HCT116 (cell line): ENCODE results near the gene THRAP3. TPM values are rescaled to one million over a fixed set of nuclear protein-coding genes. Genes with fewer than 3 reads are reported as not detected.

Source experiments
- ATAC-seq: fragments of 200-7000 bp; cut with Tn5 transposase; 2 replicates; pipeline ENCODE4 v1.9.1; 2020; ENCODE audit warnings: mild to moderate bottlenecking, moderate library complexity
- BruUV-seq: library from RNA; stranded (reverse); fragments of 400-500 nt; replicated peaks from 2 replicates; lab custom pipeline; 2021; lab: Mats Ljungman, UMichigan
- CTCF ChIA-PET: fragments of 300-600 bp; sonication (Branson Sonifier 250); formaldehyde crosslinking; loops from one replicate; lab custom pipeline; 2021; ENCODE audit warnings: antibody characterized with exemption; lab: Charles Lee
- POLR2A ChIA-PET: fragments of 300-600, 350-600 bp; sonication (Branson Sonifier 250); formaldehyde crosslinking; loops from one replicate; lab custom pipeline; 2021; ENCODE audit warnings: antibody characterized with exemption; lab: Charles Lee
- RAD21 ChIA-PET, 2 experiments: fragments of 300-600 bp; sonication (Branson Sonifier 250); formaldehyde crosslinking; loops; one replicate each; lab custom pipeline; 2023; ENCODE audit warnings: low total read pairs in 2 of 2; ENCODE audit not compliant: uncharacterized antibody in 2 of 2, unreplicated experiment in 2 of 2, low non-redundant PET in 1 of 2; lab: Charles Lee
- DNase-seq: peaks from one replicate; pipeline ENCODE4 v3.0.0-alpha.2; 2010; ENCODE audit warnings: low read depth, low spot score
- H2AFZ ChIP-seq: fragments of 200-600 bp; shearing (Covaris generic), sonication (generic); 2 replicates; pipeline ENCODE4 v1.6.1; 2017; ENCODE audit warnings: low read depth, mixed run types, mixed read lengths, antibody characterized with exemption, low read length; ENCODE audit not compliant: poor library complexity, severe bottlenecking
- H3K27ac ChIP-seq: 2 replicates; pipeline ENCODE4 v1.5.1; 2012; ENCODE audit warnings: low read depth, low read length
- H3K27me3 ChIP-seq: fragments of 200-600 bp; sonication (generic); 2 replicates; pipeline ENCODE4 v1.6.1; 2016; ENCODE audit warnings: mixed run types, low read length, mixed read lengths; ENCODE audit not compliant: insufficient read depth
- H3K36me3 ChIP-seq, 2 experiments: fragments of 200-500 bp in 1 of 2; fragments of 200-600 bp in 1 of 2; sonication (Bioruptor generic) in 1 of 2; sonication (generic) in 1 of 2; 2 replicates each; pipeline versions ENCODE4 v1.5.1 to v1.6.1; 2014 to 2016; ENCODE audit warnings: low read length in 2 of 2, inconsistent platforms in 1 of 2, mixed read lengths in 1 of 2, mixed run types in 1 of 2; ENCODE audit not compliant: insufficient read depth in 2 of 2, control insufficient read depth in 1 of 2
- H3K4me1 ChIP-seq, 2 experiments: fragments of 200-600 bp in 1 of 2; sonication (generic) in 1 of 2; 2 replicates each; pipeline versions ENCODE4 v1.5.1 to v1.6.1; 2012 to 2017; ENCODE audit warnings: low read length in 2 of 2, inconsistent platforms in 1 of 2, mild to moderate bottlenecking in 1 of 2, mixed read lengths in 1 of 2, mixed run types in 1 of 2, moderate library complexity in 1 of 2; ENCODE audit not compliant: insufficient read depth in 2 of 2, control insufficient read depth in 1 of 2
- H3K4me2 ChIP-seq: fragments of 200-600 bp; sonication (generic); 2 replicates; pipeline ENCODE4 v1.6.1; 2017; ENCODE audit warnings: mixed run types, low read length, mixed read lengths
- H3K4me3 ChIP-seq, 2 experiments: fragments of 200-600 bp in 1 of 2; sonication (generic) in 1 of 2; replicated peaks in 1 of 2; 2 replicates each; pipeline ENCODE4 v1.5.1; 2011 to 2016; ENCODE audit warnings: low read length in 2 of 2, control low read depth in 1 of 2, low read depth in 1 of 2, mild to moderate bottlenecking in 1 of 2, mixed read lengths in 1 of 2, mixed run types in 1 of 2
- H3K79me2 ChIP-seq: fragments of 200-600 bp; sonication (generic); 2 replicates; pipeline ENCODE4 v1.6.1; 2017; ENCODE audit warnings: mild to moderate bottlenecking, mixed run types, low read length, moderate library complexity, mixed read lengths; ENCODE audit not compliant: insufficient read depth
- H3K9ac ChIP-seq: fragments of 200-600 bp; sonication (generic); 2 replicates; pipeline ENCODE4 v1.6.1; 2016; ENCODE audit warnings: low read length, mixed read lengths
- H3K9me2 ChIP-seq: fragments of 200-600 bp; sonication (generic), shearing (Covaris generic); 2 replicates; pipeline ENCODE4 v1.6.1; 2017; ENCODE audit warnings: mixed run types, mild to moderate bottlenecking, moderate library complexity; ENCODE audit not compliant: insufficient read depth
- H3K9me3 ChIP-seq, 2 experiments: fragments of 200-500 bp in 1 of 2; fragments of 200-600 bp in 1 of 2; sonication (Bioruptor generic) in 1 of 2; sonication (generic) in 1 of 2; 2 replicates each; pipeline ENCODE4 v1.6.1; 2014 to 2017; ENCODE audit warnings: low read length in 2 of 2, mixed read lengths in 2 of 2, inconsistent platforms in 1 of 2, low read depth in 1 of 2, mild to moderate bottlenecking in 1 of 2, mixed run types in 1 of 2, moderate library complexity in 1 of 2; ENCODE audit not compliant: control insufficient read depth in 1 of 2, insufficient read depth in 1 of 2
- H4K20me1 ChIP-seq: fragments of 200-600 bp; sonication (generic), shearing (Covaris generic); 2 replicates; pipeline ENCODE4 v1.6.1; 2017; ENCODE audit warnings: mixed run types, mild to moderate bottlenecking, moderate library complexity; ENCODE audit not compliant: insufficient read depth
- CBX3 ChIP-seq: IDR thresholded peaks from 2 replicates; pipeline ENCODE4 v1.6.1; 2012; ENCODE audit warnings: low read depth
- CEBPB ChIP-seq: IDR thresholded peaks from 2 replicates; pipeline ENCODE4 v1.6.1; 2012; ENCODE audit warnings: low read depth
- EGR1 ChIP-seq: IDR thresholded peaks from 2 replicates; pipeline ENCODE4 v1.6.1; 2012; ENCODE audit warnings: low read depth
- POLR2A ChIP-seq: IDR thresholded peaks from 2 replicates; pipeline ENCODE4 v1.7.0; 2011; ENCODE audit warnings: borderline replicate concordance; ENCODE audit not compliant: insufficient read depth, insufficient read length; ENCODE audit errors: extremely low read depth
- POLR2AphosphoS5 ChIP-seq: IDR thresholded peaks from 2 replicates; pipeline ENCODE4 v1.6.1; 2011; ENCODE audit warnings: mild to moderate bottlenecking, low read depth, low read length, moderate library complexity
- RAD21 ChIP-seq: IDR thresholded peaks from 2 replicates; pipeline ENCODE4 v1.6.1; 2012; ENCODE audit warnings: low read depth, mild to moderate bottlenecking
- SIN3A ChIP-seq: IDR thresholded peaks from 2 replicates; pipeline ENCODE4 v1.6.1; 2012; ENCODE audit warnings: low read depth
- SRF ChIP-seq: IDR thresholded peaks from 2 replicates; pipeline ENCODE4 v1.6.1; 2012; ENCODE audit warnings: low read depth
- TCF7L2 ChIP-seq: IDR thresholded peaks from 2 replicates; pipeline ENCODE4 v1.7.0; 2011; ENCODE audit warnings: borderline replicate concordance, inconsistent platforms; ENCODE audit not compliant: insufficient read depth, insufficient read length; ENCODE audit errors: extremely low read depth
- YY1 ChIP-seq: IDR thresholded peaks from 2 replicates; pipeline ENCODE4 v1.6.1; 2011; ENCODE audit warnings: low read length, low read depth, moderate library complexity, mild to moderate bottlenecking; ENCODE audit not compliant: insufficient replicate concordance; ENCODE audit errors: extremely low read depth
- intact Hi-C: fragments of 100-400 bp; cut with micrococcal nuclease; formaldehyde crosslinking; loops from 2 replicates; pipeline ENCODE4 v1.10.0; 2022
- total RNA-seq: library from RNA; stranded (reverse); gene quantifications from one replicate; pipeline ENCODE4 v1.2.1, GENCODE V29; 2021; ENCODE audit not compliant: unreplicated experiment
- TF ChIP-seq, protein P1 (sequence below): IDR thresholded peaks from 2 replicates; pipeline ENCODE4 v1.6.1; 2012; ENCODE audit warnings: low read depth
- TF ChIP-seq, protein P2 (sequence below): IDR thresholded peaks from 2 replicates; pipeline ENCODE4 v1.6.1; 2011; ENCODE audit warnings: mild to moderate bottlenecking, low read length, moderate library complexity; ENCODE audit not compliant: insufficient replicate concordance; ENCODE audit errors: extremely low read depth

THRAP3 gene
- total RNA-seq, 1 experiment from 2014 or later, result 144 TPM

DNA sequence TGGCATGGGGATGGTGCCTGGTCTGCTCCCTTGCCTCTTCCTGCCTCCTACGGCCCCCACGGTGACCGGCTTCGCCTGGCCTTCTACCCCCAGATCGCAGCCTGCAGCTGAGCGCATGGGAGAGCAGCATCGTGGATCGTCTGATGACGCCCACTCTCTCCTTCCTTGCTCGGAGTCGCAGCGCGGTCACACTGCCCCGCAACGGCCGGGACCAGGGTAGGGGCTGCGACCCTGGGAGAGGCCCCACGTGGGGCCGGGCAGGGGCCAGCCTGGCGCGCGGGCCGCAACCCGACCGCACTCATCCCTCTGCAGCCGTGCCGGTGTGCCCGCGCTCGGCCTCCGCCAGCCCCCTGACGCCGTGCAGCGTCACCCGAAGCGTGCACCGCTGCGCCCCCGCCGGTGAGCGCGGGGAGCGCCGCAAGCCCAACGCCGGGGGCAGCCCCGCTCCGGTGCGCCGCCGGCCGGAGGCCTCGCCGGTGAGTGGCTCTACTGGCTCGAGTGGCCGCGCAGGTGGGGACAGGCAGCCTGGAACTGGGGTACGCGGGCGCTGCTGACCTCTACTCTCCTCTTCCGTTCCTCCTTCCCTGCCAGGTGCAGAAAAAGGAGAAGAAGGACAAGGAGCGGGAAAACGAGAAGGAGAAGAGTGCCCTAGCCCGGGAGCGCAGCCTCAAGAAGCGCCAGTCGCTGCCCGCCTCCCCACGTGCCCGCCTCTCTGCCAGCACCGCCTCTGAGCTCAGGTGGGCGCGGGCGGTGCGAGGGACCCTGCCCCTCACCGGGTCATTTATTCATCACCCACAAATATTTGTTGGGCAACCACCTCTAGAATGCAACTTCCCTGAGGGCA, 47.9 kb upstream of the THRAP3 start:
- POLR2A ChIA-PET, result no interaction called here
- CTCF ChIA-PET, result no interaction called here
- no peak overlapping the region for H2AFZ ChIP-seq
- no peak for ATAC-seq
- no peaks in the 10 kb centered on the region for H3K79me2 ChIP-seq
- no peak overlapping the region for H3K9ac ChIP-seq
- no peaks in the 10 kb centered on the region for H3K9me2 ChIP-seq
- RAD21 ChIA-PET, result no interaction called here
- no peak overlapping the region for H3K27ac ChIP-seq
- H4K20me1 ChIP-seq, result no peaks in the 10 kb centered on the region
- H3K36me3 ChIP-seq, result peaks cover 46 to 67% of the 10 kb centered on the region in 2 experiments
- intact Hi-C loops, result no loop called here
- TF ChIP-seq RAD21 (no peak), POLR2AphosphoS5 (no peak), CEBPB (no peak)
- TF ChIP-seq, all 23 proteins: peak for 0
- BruUV-seq, result no TSS peak
- peaks cover 2 to 26% of the 10 kb centered on the region in 2 experiments; a peak in 3 of 4 replicates for H3K4me1 ChIP-seq
- H3K27me3 ChIP-seq, result no peaks in the 10 kb centered on the region
- H3K4me3 ChIP-seq, result no peak overlapping the region
- DNase-seq, result no peak
- H3K9me3 ChIP-seq, result no peaks in the 10 kb centered on the region
- H3K4me2 ChIP-seq, result no peak overlapping the region

DNA sequence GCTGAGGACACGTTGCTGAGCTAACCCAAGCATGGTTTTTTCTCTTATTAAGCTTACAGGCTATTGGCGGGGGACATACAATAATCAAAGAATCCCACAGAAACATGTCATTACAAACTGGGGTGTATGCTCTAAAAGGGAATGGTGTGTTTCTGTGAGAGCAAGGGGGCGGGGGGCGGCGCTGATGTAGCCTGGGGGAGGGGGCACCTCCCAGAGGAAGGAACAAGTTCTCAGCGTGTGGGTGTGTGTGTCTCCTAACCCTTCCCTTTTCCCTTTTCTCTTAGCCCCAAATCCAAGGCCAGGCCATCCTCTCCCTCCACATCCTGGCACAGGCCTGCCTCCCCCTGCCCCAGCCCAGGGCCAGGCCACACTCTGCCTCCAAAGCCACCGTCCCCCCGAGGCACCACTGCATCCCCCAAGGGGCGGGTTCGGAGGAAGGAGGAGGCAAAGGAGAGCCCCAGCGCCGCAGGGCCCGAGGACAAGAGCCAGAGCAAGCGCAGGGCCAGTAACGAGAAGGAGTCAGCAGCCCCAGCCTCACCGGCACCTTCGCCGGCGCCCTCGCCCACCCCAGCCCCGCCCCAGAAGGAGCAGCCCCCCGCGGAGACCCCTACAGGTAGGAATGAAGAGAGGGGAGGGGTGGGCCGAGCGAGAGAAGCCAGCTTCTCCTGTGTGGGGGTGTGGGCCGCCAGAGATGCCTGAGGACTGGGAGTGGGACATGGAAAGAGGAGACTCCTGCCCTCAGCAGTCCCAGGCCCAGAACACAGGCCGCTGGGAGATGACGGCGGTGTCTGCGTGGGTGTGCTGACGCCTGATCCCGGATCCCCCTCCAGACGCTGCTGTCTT, 46.4 kb upstream of the THRAP3 start:
- ChIA-PET RAD21 (no interaction called here), CTCF (no interaction called here), POLR2A (no interaction called here)
- no peak for ATAC-seq
- intact Hi-C loops, result no loop called here
- no peak overlapping the region for H3K27ac ChIP-seq
- H3K9me3 ChIP-seq, result no peaks in the 10 kb centered on the region
- no peak overlapping the region for H3K4me3 ChIP-seq
- H3K9ac ChIP-seq, result no peak overlapping the region
- no peak for DNase-seq
- no peaks in the 10 kb centered on the region for H4K20me1 ChIP-seq
- H3K36me3 ChIP-seq, result peaks cover 35 to 54% of the 10 kb centered on the region in 2 experiments
- no peak overlapping the region for H3K4me2 ChIP-seq
- no peak overlapping the region for H2AFZ ChIP-seq
- H3K79me2 ChIP-seq, result no peaks in the 10 kb centered on the region
- no peaks in the 10 kb centered on the region for H3K27me3 ChIP-seq
- BruUV-seq, result no TSS peak
- H3K4me1 ChIP-seq, result peaks cover 0 to 17% of the 10 kb centered on the region in 2 experiments; a peak in 3 of 4 replicates
- H3K9me2 ChIP-seq, result no peaks in the 10 kb centered on the region
- TF ChIP-seq, protein P1, sequence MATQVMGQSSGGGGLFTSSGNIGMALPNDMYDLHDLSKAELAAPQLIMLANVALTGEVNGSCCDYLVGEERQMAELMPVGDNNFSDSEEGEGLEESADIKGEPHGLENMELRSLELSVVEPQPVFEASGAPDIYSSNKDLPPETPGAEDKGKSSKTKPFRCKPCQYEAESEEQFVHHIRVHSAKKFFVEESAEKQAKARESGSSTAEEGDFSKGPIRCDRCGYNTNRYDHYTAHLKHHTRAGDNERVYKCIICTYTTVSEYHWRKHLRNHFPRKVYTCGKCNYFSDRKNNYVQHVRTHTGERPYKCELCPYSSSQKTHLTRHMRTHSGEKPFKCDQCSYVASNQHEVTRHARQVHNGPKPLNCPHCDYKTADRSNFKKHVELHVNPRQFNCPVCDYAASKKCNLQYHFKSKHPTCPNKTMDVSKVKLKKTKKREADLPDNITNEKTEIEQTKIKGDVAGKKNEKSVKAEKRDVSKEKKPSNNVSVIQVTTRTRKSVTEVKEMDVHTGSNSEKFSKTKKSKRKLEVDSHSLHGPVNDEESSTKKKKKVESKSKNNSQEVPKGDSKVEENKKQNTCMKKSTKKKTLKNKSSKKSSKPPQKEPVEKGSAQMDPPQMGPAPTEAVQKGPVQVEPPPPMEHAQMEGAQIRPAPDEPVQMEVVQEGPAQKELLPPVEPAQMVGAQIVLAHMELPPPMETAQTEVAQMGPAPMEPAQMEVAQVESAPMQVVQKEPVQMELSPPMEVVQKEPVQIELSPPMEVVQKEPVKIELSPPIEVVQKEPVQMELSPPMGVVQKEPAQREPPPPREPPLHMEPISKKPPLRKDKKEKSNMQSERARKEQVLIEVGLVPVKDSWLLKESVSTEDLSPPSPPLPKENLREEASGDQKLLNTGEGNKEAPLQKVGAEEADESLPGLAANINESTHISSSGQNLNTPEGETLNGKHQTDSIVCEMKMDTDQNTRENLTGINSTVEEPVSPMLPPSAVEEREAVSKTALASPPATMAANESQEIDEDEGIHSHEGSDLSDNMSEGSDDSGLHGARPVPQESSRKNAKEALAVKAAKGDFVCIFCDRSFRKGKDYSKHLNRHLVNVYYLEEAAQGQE, result no peak
- TF ChIP-seq YY1 (no peak), POLR2A (no peak), POLR2AphosphoS5 (no peak), SRF (no peak), CBX3 (no peak), SIN3A (no peak), EGR1 (no peak), TCF7L2 (no peak), RAD21 (no peak)
- TF ChIP-seq, protein P2, sequence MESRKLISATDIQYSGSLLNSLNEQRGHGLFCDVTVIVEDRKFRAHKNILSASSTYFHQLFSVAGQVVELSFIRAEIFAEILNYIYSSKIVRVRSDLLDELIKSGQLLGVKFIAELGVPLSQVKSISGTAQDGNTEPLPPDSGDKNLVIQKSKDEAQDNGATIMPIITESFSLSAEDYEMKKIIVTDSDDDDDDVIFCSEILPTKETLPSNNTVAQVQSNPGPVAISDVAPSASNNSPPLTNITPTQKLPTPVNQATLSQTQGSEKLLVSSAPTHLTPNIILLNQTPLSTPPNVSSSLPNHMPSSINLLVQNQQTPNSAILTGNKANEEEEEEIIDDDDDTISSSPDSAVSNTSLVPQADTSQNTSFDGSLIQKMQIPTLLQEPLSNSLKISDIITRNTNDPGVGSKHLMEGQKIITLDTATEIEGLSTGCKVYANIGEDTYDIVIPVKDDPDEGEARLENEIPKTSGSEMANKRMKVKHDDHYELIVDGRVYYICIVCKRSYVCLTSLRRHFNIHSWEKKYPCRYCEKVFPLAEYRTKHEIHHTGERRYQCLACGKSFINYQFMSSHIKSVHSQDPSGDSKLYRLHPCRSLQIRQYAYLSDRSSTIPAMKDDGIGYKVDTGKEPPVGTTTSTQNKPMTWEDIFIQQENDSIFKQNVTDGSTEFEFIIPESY, result no peak
